ENCODE results near the gene OGFOD3. TPM values are rescaled to one million over a fixed set of nuclear protein-coding genes. Genes with fewer than 3 reads are reported as not detected.

The OGFOD3 gene
- total and polyA plus RNA-seq, 2 donors (not counting 1 experiment from before 2014, with no cell fraction given), result 22.6 to 30.5 TPM

DNA sequence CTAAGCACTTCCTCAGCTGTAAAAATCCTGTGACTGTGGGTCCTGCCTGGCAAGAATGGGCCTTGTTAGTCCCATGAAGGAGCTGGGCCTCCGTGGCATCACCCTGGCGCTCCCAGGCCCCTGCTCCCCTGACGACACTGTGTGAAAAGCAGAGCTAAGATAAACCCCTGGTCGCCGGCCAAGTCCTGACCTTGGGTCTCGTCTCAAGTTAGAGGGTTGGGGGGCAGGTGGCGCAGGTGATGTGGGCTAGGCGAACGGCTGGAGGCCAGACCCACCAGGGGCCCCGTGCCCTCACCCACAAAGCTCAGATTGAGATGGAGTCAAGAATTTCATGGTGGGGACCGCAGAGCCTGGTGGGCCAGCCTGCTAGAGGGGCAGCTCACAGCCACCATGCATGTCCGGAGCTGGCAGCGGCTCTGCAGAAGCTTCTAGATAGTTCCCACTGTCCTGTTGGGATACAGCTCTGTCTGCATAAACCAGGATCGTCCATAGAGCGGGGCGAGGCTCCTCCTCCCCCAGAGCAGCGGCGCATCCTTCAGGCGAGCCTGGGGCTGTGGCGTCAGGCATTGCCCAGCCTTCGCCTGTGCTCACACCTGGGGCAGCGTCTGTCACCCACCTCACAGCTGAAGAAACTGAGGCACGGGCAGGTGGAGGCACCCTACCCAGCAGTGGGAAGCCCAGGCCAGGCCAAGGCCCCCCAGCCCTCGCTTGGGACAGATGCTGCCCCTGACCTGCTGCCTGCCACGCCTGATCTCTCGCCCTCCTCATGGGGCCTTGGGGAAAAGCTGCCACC, 20.2 kb upstream of the OGFOD3 start:
- H3K9me3 ChIP-seq (ENCODE audit: control extremely low read depth in 1 of 3, control insufficient read depth in 2 of 3, insufficient read depth in 1 of 3, low read length in 2 of 3), result peaks cover 0 to 4% (median 0%) of the 10 kb centered on the region in 3 donors
- H2AFZ ChIP-seq (ENCODE audit: insufficient read depth, low read depth, low read length, poor library complexity, severe bottlenecking), result no peak overlapping the region
- H3K9ac ChIP-seq (ENCODE audit: low read length), result no peak overlapping the region
- peaks cover 73% of the 10 kb centered on the region for H3K79me2 ChIP-seq (ENCODE audit: control insufficient read depth, insufficient read depth, low read length)
- H3K4me2 ChIP-seq (replicated peaks; ENCODE audit: low read depth, low read length, poor library complexity, severe bottlenecking), result no peak overlapping the region
- H3K36me3 ChIP-seq (replicated peaks in 1 of 2; ENCODE audit: control extremely low read depth in 1 of 2, control insufficient read depth in 1 of 2, extremely low read depth in 1 of 2, insufficient read depth in 2 of 2, low read length in 1 of 2), result peaks cover 0 to 58% of the 10 kb centered on the region in 2 experiments
- no peaks in the 10 kb centered on the region for H3K27me3 ChIP-seq (replicated peaks in 1 of 4; ENCODE audit: control extremely low read depth in 1 of 4, control insufficient read depth in 3 of 4, insufficient read depth in 4 of 4, low read length in 3 of 4)
- Mint-ChIP-seq H3K4me3 (no peak overlapping the region), H3K27ac (peak overlapping the region; percentile 15), H3K9me3 (ENCODE audit: insufficient read depth) (no peaks in the 10 kb centered on the region), H3K4me1 (peaks cover 51% of the 10 kb centered on the region), H3K27me3 (no peaks in the 10 kb centered on the region)
- ChIA-PET CTCF (interaction anchor here (1.0 kb wide), 1 partner anchor 113 kb away, joined by 3 read pairs; no protein-coding TSS in a partner anchor), POLR2A (interaction anchor here (0.6 kb wide), 4 partner anchors 47 to 1234 kb away, joined by 3 to 10 read pairs (median 4); no protein-coding TSS in a partner anchor)
- DNase-seq (no peak), ATAC-seq (ENCODE audit: low read depth) (no peak)
- no peak overlapping the region for H3K4me3 ChIP-seq (ENCODE audit: control extremely low read depth in 1 of 5, extremely low read depth in 1 of 5, insufficient read depth in 1 of 5, low read depth in 2 of 5, low read length in 4 of 5)
- intact Hi-C loops (cut with micrococcal nuclease), result no loop called here
- H4K20me1 ChIP-seq (ENCODE audit: control insufficient read depth, insufficient read depth, low read length, poor library complexity, severe bottlenecking), result peaks cover 75% of the 10 kb centered on the region
- WGBS (ENCODE audit: insufficient coverage), result 97% methylated on average over 22 of the region's 26 CpGs
- peak overlapping the region in 1 of 2 donors; percentile 78 for H3K27ac ChIP-seq (ENCODE audit: low read length in 2 of 2)
- H3K4me1 ChIP-seq (ENCODE audit: control insufficient read depth in 2 of 2, insufficient read depth in 2 of 2, low read length in 2 of 2), result peaks cover 38 to 79% of the 10 kb centered on the region in 2 donors
- TF ChIP-seq, protein P1, sequence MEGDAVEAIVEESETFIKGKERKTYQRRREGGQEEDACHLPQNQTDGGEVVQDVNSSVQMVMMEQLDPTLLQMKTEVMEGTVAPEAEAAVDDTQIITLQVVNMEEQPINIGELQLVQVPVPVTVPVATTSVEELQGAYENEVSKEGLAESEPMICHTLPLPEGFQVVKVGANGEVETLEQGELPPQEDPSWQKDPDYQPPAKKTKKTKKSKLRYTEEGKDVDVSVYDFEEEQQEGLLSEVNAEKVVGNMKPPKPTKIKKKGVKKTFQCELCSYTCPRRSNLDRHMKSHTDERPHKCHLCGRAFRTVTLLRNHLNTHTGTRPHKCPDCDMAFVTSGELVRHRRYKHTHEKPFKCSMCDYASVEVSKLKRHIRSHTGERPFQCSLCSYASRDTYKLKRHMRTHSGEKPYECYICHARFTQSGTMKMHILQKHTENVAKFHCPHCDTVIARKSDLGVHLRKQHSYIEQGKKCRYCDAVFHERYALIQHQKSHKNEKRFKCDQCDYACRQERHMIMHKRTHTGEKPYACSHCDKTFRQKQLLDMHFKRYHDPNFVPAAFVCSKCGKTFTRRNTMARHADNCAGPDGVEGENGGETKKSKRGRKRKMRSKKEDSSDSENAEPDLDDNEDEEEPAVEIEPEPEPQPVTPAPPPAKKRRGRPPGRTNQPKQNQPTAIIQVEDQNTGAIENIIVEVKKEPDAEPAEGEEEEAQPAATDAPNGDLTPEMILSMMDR (IDR thresholded peaks at IDR 0.05), result no peak
- TF ChIP-seq EZH2 (IDR thresholded peaks at IDR 0.05; ENCODE audit: borderline replicate concordance, insufficient read depth, low read depth, low read length, poor library complexity, severe bottlenecking), result no peak

GRCh38 chr17:82437325-82437668, 18.9 kb upstream of the OGFOD3 start:
- H3K9ac ChIP-seq (ENCODE audit: low read length), result no peak overlapping the region
- TF ChIP-seq, protein P1 (IDR thresholded peaks at IDR 0.05), result no peak
- TF ChIP-seq EZH2 (IDR thresholded peaks at IDR 0.05; ENCODE audit: borderline replicate concordance, insufficient read depth, low read depth, low read length, poor library complexity, severe bottlenecking), result no peak
- Mint-ChIP-seq H3K27ac (no peak overlapping the region), H3K4me3 (no peak overlapping the region), H3K9me3 (ENCODE audit: insufficient read depth) (no peaks in the 10 kb centered on the region), H3K27me3 (no peaks in the 10 kb centered on the region), H3K4me1 (peaks cover 45% of the 10 kb centered on the region)
- no peak overlapping the region for H3K4me2 ChIP-seq (replicated peaks; ENCODE audit: low read depth, low read length, poor library complexity, severe bottlenecking)
- peaks cover 60% of the 10 kb centered on the region for H3K79me2 ChIP-seq (ENCODE audit: control insufficient read depth, insufficient read depth, low read length)
- H2AFZ ChIP-seq (ENCODE audit: insufficient read depth, low read depth, low read length, poor library complexity, severe bottlenecking), result no peak overlapping the region
- DNase-seq (no peak), ATAC-seq (ENCODE audit: low read depth) (no peak)
- H3K4me3 ChIP-seq (ENCODE audit: control extremely low read depth in 1 of 5, extremely low read depth in 1 of 5, insufficient read depth in 1 of 5, low read depth in 2 of 5, low read length in 4 of 5), result no peak overlapping the region
- H3K27ac ChIP-seq (ENCODE audit: low read length in 2 of 2), result no peak overlapping the region
- no peaks in the 10 kb centered on the region for H3K27me3 ChIP-seq (replicated peaks in 1 of 4; ENCODE audit: control extremely low read depth in 1 of 4, control insufficient read depth in 3 of 4, insufficient read depth in 4 of 4, low read length in 3 of 4)
- WGBS (ENCODE audit: insufficient coverage), result 96% methylated on average over 13 of the region's 18 CpGs
- intact Hi-C loops (cut with micrococcal nuclease), result no loop called here
- H4K20me1 ChIP-seq (ENCODE audit: control insufficient read depth, insufficient read depth, low read length, poor library complexity, severe bottlenecking), result peaks cover 62% of the 10 kb centered on the region
- ChIA-PET POLR2A (no interaction called here), CTCF (interaction anchor here (0.6 kb wide), 1 partner anchor 132 kb away, joined by 3 read pairs; no protein-coding TSS in a partner anchor)
- peaks cover 0 to 45% of the 10 kb centered on the region in 2 experiments for H3K36me3 ChIP-seq (replicated peaks in 1 of 2; ENCODE audit: control extremely low read depth in 1 of 2, control insufficient read depth in 1 of 2, extremely low read depth in 1 of 2, insufficient read depth in 2 of 2, low read length in 1 of 2)
- H3K9me3 ChIP-seq (ENCODE audit: control extremely low read depth in 1 of 3, control insufficient read depth in 2 of 3, insufficient read depth in 1 of 3, low read length in 2 of 3), result peaks cover 0 to 6% (median 0%) of the 10 kb centered on the region in 3 donors
- H3K4me1 ChIP-seq (ENCODE audit: control insufficient read depth in 2 of 2, insufficient read depth in 2 of 2, low read length in 2 of 2), result peaks cover 38 to 81% of the 10 kb centered on the region in 2 donors
